HL-60/S4 treated with retinoic acid at 250 ng/mL for 4 days and 3 days (cell line): ENCODE data around the gene UNC13B.
"Not testable (repeated sequence)": the region's sequence is repeated elsewhere in the genome, so short reads cannot be mapped to it uniquely, and the experiment has no call there.

ENCODE experiments used
- in situ Hi-C: fragments of 300-500 bp; cut with MboI; formaldehyde crosslinking; loops from 2 replicates; pipeline ENCODE4 v1.7.0; 2022; ENCODE audit warnings: low sequenced_read_pairs

Gene UNC13B

DNA sequence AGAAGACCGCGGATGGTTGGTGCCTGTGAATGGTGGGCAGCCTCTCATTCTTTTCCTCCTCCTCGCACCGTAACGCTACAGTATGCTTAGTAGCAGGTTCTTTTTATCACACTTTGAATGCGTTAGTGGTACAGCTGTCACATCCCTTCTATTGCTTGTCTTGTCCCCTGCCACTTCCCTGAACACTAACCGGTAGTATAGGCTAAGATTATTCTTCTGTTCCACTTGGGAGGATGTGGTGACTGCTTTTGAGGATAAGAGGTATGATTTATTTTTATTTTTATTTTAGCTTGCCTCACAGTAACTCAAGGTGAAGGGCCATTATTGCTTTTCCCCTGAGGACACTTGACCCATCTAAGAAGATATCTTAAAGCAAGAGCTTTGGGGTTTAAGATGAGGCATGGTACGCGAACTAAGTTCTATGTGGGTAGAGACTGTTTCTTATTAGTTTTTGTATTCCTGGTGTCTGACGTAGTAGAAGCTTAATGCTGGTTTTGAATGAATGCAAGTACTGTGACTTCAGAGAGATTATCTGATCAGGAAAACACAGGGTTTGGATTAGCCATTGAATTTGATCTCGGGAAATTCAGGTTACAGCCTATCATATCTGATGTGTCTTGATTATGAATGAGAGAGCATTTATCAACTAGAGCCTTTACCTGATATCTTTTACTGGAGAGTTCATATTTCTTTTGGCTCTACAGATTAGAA, 951 bp downstream of the UNC13B start:
- in situ Hi-C loops: no loop called here

- in situ Hi-C loops: no loop called here
Observed at GRCh38 chr9:35163413-35163812, 1.6 kb downstream of the UNC13B start.

DNA sequence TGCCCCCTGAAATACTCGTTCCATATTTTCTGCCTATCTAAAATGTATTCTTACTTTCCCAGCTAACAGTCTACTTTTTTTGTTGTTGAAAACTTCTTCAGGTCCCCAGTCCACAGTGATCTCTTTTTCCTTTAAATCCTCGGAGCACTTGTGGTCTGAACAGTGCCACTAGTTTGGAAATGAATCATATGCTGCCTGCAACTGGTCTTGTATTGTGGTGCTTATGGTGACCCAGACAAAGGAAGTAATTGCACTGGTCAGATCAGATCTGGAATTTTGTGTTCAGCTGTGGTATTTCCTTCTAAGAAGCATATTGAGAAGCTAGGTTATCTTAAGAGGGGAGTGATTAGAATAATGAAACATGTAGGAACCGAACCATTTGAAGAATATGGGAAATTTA, 2.9 kb downstream of the UNC13B start:
- in situ Hi-C loops: no loop called here

DNA sequence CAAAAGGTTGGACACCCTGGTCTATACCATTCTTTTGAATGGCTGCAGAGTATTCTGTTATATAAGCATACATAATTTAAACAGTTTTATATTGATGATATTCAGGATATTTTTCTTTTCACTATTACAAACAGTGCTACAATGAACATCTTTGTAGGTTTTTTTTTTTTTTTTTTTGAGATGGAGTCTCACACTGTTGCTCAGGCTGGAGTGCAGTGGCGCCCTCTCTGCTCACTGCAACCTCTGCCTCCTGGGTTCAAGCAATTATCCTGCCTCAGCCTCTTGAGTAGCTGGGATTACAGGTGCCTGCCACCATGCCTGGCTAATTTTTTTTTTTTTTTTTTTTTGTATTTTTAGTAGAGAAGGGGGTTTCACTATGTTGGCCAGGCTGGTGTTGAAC, 5.6 kb downstream of the UNC13B start:
- in situ Hi-C loops: not testable (repeated sequence)

DNA sequence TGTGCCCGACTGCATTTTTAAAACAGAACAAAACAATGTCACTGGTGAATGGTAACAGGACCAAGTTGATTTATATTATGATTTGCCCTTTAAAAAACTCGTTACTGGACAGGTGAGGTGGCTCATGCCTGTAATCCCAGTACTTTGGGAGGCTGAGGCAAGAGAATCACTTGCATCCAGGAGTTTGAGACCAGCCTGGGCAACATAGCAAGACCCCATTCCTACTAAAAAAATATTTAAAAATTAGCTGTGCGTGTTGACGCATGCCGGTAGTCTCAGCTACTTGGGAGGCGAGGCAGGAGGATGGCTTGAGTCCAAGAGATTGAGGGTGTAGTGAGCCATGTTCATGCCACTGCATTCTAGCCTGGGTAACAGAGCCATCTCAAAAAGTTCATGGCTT, 7.2 kb downstream of the UNC13B start:
- in situ Hi-C loops: no loop called here

- in situ Hi-C loops: no loop called here
Observed at GRCh38 chr9:35172878-35173277, 11.1 kb downstream of the UNC13B start.

DNA sequence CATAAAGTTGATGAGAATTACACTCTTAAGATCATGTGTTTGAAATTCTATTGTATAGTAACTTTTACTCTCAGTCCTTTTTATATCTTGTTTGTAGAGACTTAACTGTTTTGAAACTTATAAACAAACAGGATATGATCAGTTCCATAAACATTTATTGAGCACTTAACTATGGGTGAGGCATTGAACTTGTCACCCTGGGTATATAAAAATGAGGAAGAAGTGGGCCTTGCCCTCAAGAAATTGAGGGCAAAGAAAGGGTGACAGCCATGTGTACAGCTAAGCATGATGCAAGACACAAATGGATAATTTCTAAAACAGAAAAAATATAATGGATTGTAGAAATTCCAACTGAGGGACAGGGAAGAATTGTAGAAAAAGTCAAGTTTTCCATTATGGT, 15.7 kb downstream of the UNC13B start:
- in situ Hi-C loops: no loop called here

DNA sequence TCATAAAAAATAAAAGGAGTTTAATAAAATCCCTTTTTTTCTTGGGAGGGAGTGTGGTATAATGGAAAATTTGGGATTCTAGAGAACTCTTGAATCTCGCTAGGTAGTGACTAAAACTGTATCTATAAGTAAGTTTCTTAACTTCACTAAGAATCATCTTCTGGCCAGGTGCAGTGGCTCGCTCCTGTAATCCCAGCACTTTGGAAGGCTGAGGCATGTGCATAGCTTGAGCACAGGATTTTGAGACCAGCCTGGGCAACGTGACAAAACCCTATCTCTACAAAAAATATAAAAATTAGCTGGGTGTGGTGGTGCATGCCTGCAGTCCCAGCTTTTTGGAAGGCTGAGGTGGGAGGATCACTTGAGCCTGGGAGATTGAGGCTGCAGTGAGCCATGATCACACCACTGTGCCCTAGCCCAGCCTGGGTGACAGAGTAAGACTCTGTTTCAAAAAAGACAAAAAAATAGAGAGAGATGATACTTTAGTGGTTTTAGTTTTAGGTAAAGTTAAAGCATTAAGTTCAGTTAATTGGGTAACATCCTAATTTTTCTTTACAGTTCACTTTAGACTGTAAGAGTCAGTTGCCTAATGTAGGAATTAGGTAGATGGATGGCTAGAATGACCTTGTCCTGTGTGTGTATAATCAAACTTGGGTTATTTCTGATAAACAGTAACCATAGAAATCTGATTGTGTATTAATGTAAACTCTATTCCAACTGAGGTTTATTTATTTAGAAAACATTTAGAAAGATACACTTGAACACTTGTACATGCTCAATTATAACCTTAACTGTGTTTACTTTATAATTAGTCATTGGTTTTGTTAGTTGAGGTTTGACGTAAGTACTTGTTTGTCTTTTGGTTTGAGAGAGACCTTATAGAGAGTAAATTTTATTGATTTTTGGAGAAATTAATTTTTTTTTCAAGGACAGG, 17.8 kb downstream of the UNC13B start:
- in situ Hi-C loops: no loop called here

GRCh38 chr9:35180801-35181200, 19.0 kb downstream of the UNC13B start:
- in situ Hi-C loops: no loop called here

- in situ Hi-C loops: not testable (repeated sequence)
Observed at GRCh38 chr9:35182401-35182800, 20.6 kb downstream of the UNC13B start.

GRCh38 chr9:35182996-35183754, 21.4 kb downstream of the UNC13B start:
- in situ Hi-C loops: not testable (repeated sequence)

GRCh38 chr9:35183755-35184480, 22.1 kb downstream of the UNC13B start:
- in situ Hi-C loops: not testable (repeated sequence)

DNA sequence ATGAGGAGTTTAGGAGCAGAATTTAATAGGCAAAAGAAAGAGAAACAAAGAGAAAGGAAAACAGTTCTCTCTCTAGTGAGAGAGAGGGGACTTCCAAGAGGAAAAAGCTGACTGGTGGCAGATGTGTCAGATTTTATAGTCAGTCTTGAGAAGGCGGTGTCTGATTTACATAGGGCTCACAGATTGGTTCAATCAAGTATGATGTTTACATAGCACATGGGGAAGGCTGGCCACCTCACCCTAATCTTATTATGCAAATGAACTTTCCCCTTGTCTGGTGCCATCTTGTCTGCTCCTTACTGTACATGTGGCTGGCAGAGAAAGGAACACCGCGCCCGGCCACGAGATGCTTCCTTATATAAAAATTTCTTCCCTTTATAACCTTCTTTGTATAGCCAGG, 24.7 kb downstream of the UNC13B start:
- in situ Hi-C loops: no loop called here

- in situ Hi-C loops: no loop called here
Observed at GRCh38 chr9:35190203-35190602, 28.4 kb downstream of the UNC13B start.

GRCh38 chr9:35191105-35191504, 29.3 kb downstream of the UNC13B start:
- in situ Hi-C loops: no loop called here

- in situ Hi-C loops: no loop called here
Observed at GRCh38 chr9:35193762-35194161, 32.0 kb downstream of the UNC13B start.

- in situ Hi-C loops: no loop called here
Observed at GRCh38 chr9:35195683-35196082, 33.9 kb downstream of the UNC13B start.

DNA sequence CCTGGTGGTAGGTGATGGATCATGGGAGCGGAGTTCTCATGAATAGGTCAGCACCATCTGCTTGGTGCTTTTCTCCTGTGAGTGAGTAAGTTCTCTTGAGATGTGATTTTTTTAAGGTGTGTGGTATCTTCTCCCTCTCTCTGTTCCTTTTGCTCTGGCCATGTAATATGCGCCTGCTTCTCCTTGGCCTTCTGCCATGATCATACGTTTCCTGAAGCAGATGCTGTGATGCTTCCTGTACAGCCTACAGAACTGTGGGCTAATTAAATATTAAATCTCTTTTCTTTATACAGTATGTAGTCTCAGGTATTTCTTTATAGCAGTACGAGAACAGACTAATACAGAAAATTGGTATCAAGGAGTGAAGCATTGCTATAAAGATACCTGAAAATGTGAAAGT, 36.4 kb downstream of the UNC13B start:
- in situ Hi-C loops: no loop called here

- in situ Hi-C loops: no loop called here
Observed at GRCh38 chr9:35203528-35203927, 41.7 kb downstream of the UNC13B start.

DNA sequence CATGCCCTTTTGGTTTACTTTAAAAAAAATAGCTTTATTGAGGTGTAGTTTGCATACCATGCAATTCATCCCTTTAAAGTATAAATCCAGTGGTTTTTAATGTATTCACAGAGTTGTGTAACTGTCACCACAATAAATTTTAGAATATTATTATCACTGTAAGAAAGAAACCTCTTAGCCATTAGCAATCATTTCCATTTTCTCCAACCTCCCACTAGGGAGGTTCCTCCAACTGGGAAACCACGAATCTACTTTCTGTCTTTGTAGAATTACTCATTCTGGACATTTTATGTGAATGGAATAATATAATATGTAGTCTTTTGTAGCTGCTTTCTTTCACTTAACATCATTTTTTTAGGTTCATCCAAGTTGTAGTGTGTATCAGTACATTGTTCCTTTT, 43.5 kb downstream of the UNC13B start:
- in situ Hi-C loops: no loop called here

- in situ Hi-C loops: no loop called here
Observed at GRCh38 chr9:35211854-35212253, 50.0 kb downstream of the UNC13B start.
